Epithelial cell of esophagus (primary cell): ENCODE data around the gene SH3PXD2A.

Experiments used
- DNase-seq: peaks from one replicate; pipeline ENCODE4 v3.0.0; 2010; ENCODE audit warnings: low read depth
- H3K4me3 ChIP-seq: 2 replicates; pipeline ENCODE4 v1.5.1; 2011; ENCODE audit warnings: mild to moderate bottlenecking, low read length, control low read depth
- TF ChIP-seq, protein P1 (sequence below): IDR thresholded peaks from 2 replicates; pipeline ENCODE4 v1.5.1; 2011; ENCODE audit warnings: low read depth, mild to moderate bottlenecking, low read length, control low read depth, inconsistent platforms; ENCODE audit not compliant: insufficient read depth; ENCODE audit errors: missing control alignments

SH3PXD2A gene

GRCh38 chr10:103723557-103723956 lies 131.8 kb downstream of the SH3PXD2A start:
- DNase-seq, result no peak
- TF ChIP-seq, protein P1, sequence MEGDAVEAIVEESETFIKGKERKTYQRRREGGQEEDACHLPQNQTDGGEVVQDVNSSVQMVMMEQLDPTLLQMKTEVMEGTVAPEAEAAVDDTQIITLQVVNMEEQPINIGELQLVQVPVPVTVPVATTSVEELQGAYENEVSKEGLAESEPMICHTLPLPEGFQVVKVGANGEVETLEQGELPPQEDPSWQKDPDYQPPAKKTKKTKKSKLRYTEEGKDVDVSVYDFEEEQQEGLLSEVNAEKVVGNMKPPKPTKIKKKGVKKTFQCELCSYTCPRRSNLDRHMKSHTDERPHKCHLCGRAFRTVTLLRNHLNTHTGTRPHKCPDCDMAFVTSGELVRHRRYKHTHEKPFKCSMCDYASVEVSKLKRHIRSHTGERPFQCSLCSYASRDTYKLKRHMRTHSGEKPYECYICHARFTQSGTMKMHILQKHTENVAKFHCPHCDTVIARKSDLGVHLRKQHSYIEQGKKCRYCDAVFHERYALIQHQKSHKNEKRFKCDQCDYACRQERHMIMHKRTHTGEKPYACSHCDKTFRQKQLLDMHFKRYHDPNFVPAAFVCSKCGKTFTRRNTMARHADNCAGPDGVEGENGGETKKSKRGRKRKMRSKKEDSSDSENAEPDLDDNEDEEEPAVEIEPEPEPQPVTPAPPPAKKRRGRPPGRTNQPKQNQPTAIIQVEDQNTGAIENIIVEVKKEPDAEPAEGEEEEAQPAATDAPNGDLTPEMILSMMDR, result no peak

DNA sequence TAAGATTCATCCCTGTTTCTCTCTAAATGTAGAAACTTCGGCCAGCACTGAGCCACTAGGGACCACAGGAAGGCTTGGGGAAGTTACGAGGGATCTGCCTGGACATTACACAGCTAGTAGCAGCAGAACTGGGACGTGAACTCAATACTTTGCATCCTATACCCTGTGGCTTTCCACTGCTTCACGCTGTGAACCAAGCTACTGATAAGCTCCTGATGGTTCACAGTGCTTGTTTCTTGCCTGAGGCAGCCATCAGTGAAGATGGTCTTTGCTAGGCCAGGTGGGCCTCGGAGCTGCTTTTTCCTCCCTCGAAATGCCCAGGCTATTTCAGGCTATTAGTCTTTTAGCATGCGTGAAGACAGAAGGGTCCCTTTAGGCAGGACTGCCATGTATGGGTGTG lies 132.7 kb downstream of the SH3PXD2A start:
- H3K4me3 ChIP-seq, result no peak overlapping the region
- no peak for DNase-seq
- TF ChIP-seq, protein P1, result no peak

More at GRCh38 chr10:103723557-103723956, 131.8 kb downstream of the SH3PXD2A start:
- no peak overlapping the region for H3K4me3 ChIP-seq

- no peak for DNase-seq
- TF ChIP-seq, protein P1, result no peak
- no peak overlapping the region for H3K4me3 ChIP-seq
These were observed 134.4 kb downstream of the SH3PXD2A start for GRCh38 chr10:103720964-103721335.

DNA sequence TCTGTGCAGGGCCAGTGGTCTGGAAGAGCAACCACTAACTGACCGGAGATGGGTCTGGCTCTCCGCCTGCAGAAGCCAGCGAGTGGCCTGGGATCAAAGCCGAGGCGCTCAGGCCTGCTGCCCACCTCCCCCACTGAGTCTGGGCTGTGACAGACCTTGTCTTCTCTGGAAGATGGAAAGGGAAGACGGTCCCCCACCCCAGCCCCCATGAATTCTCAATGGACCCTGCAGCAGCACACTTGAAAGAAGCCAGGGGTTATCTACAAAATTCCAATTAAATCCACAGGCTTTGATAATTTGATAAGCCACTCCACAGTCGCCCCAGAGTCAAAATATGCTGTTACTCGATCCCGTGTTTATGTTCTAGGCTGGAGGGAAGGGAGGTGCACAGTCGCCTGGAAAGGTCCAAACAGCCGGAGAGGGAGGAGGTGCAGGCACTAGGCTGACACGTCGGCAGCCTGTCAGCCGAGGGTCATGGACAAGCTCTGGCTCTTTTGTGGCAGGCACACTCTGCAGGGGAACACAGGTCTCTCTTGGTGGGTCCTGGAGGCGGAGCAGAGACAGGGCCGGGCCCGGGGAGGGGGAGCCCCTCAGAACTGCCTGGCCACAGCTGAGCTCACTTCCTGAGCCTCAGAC lies 134.9 kb downstream of the SH3PXD2A start:
- TF ChIP-seq, protein P1, result no peak
- no peak for DNase-seq
- no peak overlapping the region for H3K4me3 ChIP-seq

- TF ChIP-seq, protein P1, result no peak
These were observed 136.3 kb downstream of the SH3PXD2A start for GRCh38 chr10:103719036-103719435.

DNA sequence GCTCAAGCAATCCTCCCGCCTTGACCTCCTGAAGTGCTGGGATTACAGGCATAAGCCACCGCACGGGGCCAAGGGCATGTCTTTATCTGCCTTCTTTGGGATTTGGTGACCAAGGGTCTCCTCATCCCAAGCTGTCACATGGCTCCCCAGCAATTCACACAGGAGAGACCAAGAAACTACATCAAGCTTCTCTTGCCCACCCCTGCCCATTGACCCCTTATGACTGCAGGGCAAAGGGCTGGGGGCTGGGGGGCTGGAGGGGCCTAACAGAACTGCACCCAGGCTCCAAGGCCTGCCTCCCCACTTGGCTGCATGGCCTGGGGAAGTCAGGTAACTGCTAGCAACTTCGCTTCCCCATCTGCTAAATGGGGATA lies 137.1 kb downstream of the SH3PXD2A start:
- H3K4me3 ChIP-seq, result no peak overlapping the region
- TF ChIP-seq, protein P1, result no peak
- DNase-seq, result no peak

More at GRCh38 chr10:103719036-103719435, 136.3 kb downstream of the SH3PXD2A start:
- no peak overlapping the region for H3K4me3 ChIP-seq
- DNase-seq, result no peak
